Measurements from ENCODE around the gene NPR2. TPM values are rescaled to one million over a fixed set of nuclear protein-coding genes. Genes with fewer than 3 reads are reported as not detected.
A peak's percentile ranks its signal among the peaks of the same experiment; 100 is the strongest.

Gene NPR2
- total and polyA plus RNA-seq, 2 of the 13 experiments (the other 11 are each of a cell fraction or from before 2014, with no cell fraction given) = 7.4 to 9.4 TPM

- TF ChIP-seq ZNF710 (CRISPR knock-in tag; IDR thresholded peaks at IDR 0.05; ENCODE audit: borderline replicate concordance) (no peak), ZNF619 (CRISPR knock-in tag; IDR thresholded peaks at IDR 0.05) (no peak), MIXL1 (CRISPR knock-in tag; IDR thresholded peaks at IDR 0.05) (peak; percentile 26; the same call in 1 of the 2 replicates), ZNF101 (CRISPR knock-in tag; IDR thresholded peaks at IDR 0.05; ENCODE audit: borderline replicate concordance, low read depth) (no peak), E2F1 (CRISPR knock-in tag; IDR thresholded peaks at IDR 0.05) (peak; percentile 86), KIAA2018 (CRISPR knock-in tag; IDR thresholded peaks at IDR 0.05; ENCODE audit: borderline replicate concordance) (no peak), MZF1 (CRISPR knock-in tag; IDR thresholded peaks at IDR 0.05; ENCODE audit: borderline replicate concordance) (no peak), IKZF4 (CRISPR knock-in tag; IDR thresholded peaks at IDR 0.05; ENCODE audit: borderline replicate concordance, low read depth, not compliant biosample characterization) (no peak), ATF5 (CRISPR knock-in tag; IDR thresholded peaks at IDR 0.05; ENCODE audit: low read depth) (no peak), ZNF20 (CRISPR knock-in tag; IDR thresholded peaks at IDR 0.05) (no peak), ZNF878 (CRISPR knock-in tag; IDR thresholded peaks at IDR 0.05) (no peak; the same call in 1 of the 2 replicates), NR0B2 (CRISPR knock-in tag; IDR thresholded peaks at IDR 0.05) (no peak), FOXP1 (IDR thresholded peaks at IDR 0.05) (no peak), FOXP1 (CRISPR knock-in tag; IDR thresholded peaks at IDR 0.05) (no peak), ZFAT (CRISPR knock-in tag; conservative IDR thresholded peaks at IDR 0.05) (peak; percentile 86), NFE2 (CRISPR knock-in tag; IDR thresholded peaks at IDR 0.05) (no peak), ZNF329 (CRISPR knock-in tag; IDR thresholded peaks at IDR 0.05; ENCODE audit: low read depth) (0 out of 2 replicates have a peak, but pooled peaks have one; percentile 49)
These were observed 23.6 kb downstream of the NPR2 start, which contains the start of gene HINT2 (continued) for GRCh38 chr9:35814841-35815543.
